T-helper 22 cell (primary cell): ENCODE results near the gene ALDH1B1.

ENCODE experiments used
- DNase-seq: peaks from one replicate; pipeline ENCODE4 v3.0.0-alpha.2; 2020; ENCODE audit warnings: low read depth

Gene ALDH1B1

GRCh38 chr9:38441347-38442085 lies 49.0 kb downstream of the ALDH1B1 start:
- DNase-seq, result no peak

GRCh38 chr9:38442473-38443096 lies 50.1 kb downstream of the ALDH1B1 start:
- DNase-seq, result no peak

- no peak for DNase-seq
These were observed 50.7 kb downstream of the ALDH1B1 start for GRCh38 chr9:38443181-38443580.

- DNase-seq, result no peak
These were observed 51.1 kb downstream of the ALDH1B1 start for GRCh38 chr9:38443597-38443996.

- DNase-seq, result no peak
These were observed 52.9 kb downstream of the ALDH1B1 start for GRCh38 chr9:38445154-38446043.

- DNase-seq, result no peak
These were observed 55.2 kb downstream of the ALDH1B1 start for GRCh38 chr9:38447703-38448102.
